ENCODE measurements around the gene ARHGAP44. TPM values are rescaled to one million over a fixed set of nuclear protein-coding genes. Genes with fewer than 3 reads are reported as not detected.

Gene ARHGAP44
- total and polyA plus RNA-seq, 2 of the 8 experiments (the other 6 are each of a cell fraction or from before 2014, with no cell fraction given), result 6.2 to 22.2 TPM

DNA sequence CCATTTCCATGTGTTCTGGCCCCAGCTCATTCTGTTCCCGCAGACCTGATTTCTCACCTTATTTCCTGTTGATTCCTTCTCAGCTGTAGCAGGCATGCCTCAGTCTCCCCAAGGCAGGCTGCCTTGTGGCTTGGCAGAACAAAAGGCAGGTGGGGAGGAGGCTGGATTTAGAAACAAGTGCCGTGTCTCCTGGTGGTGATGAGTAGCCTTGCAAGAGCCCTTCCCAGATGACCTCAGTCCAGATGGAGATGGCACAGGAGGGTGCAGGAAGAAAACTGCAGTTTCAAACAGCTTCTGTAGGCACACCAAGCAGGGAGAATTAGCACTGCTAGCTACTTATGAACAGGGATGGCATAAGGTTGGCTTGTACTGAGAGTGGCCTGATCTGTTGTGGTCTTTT lies 64.6 kb downstream of the ARHGAP44 start:
- no peak overlapping the region for H3K9ac ChIP-seq (replicated peaks in 1 of 4; ENCODE audit: extremely low read depth in 1 of 4, low read depth in 3 of 4, low read length in 3 of 4)
- ChIA-PET POLR2A (ENCODE audit: partially characterized antibody) (no interaction called here), CTCF (ENCODE audit: partially characterized antibody) (interaction anchor here (0.5 to 1.7 kb wide), 4 partner anchors 10 to 403 kb away, joined by 3 to 6 read pairs (median 4); no protein-coding TSS in a partner anchor)
- no peak overlapping the region for H2BK20ac ChIP-seq (ENCODE audit: low read length)
- no peak overlapping the region for H3K14ac ChIP-seq (ENCODE audit: insufficient read length)
- no peaks in the 10 kb centered on the region for H3K27me3 ChIP-seq (replicated peaks in 1 of 4; ENCODE audit: control insufficient read depth in 3 of 4, extremely low read depth in 1 of 4, insufficient read depth in 3 of 4, low read length in 3 of 4)
- H2BK15ac ChIP-seq (ENCODE audit: low read length), result no peak overlapping the region
- no peaks in the 10 kb centered on the region for H3K4me1 ChIP-seq (replicated peaks in 1 of 4; ENCODE audit: control insufficient read depth in 3 of 4, insufficient read depth in 4 of 4, low read length in 3 of 4)
- H3K9me3 ChIP-seq (ENCODE audit: insufficient read depth in 2 of 2, low read depth in 1 of 2, low read length in 1 of 2), result no peaks in the 10 kb centered on the region
- no peak overlapping the region for H3K4me3 ChIP-seq (ENCODE audit: extremely low read depth in 1 of 4, insufficient read depth in 2 of 4, low read depth in 3 of 4, low read length in 4 of 4)
- H3K18ac ChIP-seq (ENCODE audit: extremely low read depth, low read length), result no peak overlapping the region
- 95% methylated on average over 2 of the region's 2 CpGs; no CpG with 5 or more reads in 1 of the 2 experiments for WGBS, 2 experiments (ENCODE audit: extremely low coverage in 1 of 2, insufficient coverage in 1 of 2, insufficient read length in 1 of 2, insufficient replicate concordance in 2 of 2, low coverage in 1 of 2, low lambda C conversion rate in 2 of 2, missing lambda C conversion rate in 1 of 2)
- H2AK5ac ChIP-seq (ENCODE audit: low read depth, low read length), result no peak overlapping the region
- no peak overlapping the region for H4K5ac ChIP-seq (ENCODE audit: insufficient read length, low read depth, low read length)
- 0 out of 4 replicates have a peak, but pooled peaks of 1 of the 2 experiments have one; percentile 13 for TF ChIP-seq RAD21 (IDR thresholded peaks at IDR 0.05 in 1 of 2, conservative IDR thresholded peaks at IDR 0.05 in 1 of 2; ENCODE audit: low read depth in 2 of 2, low read length in 2 of 2)
- TF ChIP-seq, protein P1, sequence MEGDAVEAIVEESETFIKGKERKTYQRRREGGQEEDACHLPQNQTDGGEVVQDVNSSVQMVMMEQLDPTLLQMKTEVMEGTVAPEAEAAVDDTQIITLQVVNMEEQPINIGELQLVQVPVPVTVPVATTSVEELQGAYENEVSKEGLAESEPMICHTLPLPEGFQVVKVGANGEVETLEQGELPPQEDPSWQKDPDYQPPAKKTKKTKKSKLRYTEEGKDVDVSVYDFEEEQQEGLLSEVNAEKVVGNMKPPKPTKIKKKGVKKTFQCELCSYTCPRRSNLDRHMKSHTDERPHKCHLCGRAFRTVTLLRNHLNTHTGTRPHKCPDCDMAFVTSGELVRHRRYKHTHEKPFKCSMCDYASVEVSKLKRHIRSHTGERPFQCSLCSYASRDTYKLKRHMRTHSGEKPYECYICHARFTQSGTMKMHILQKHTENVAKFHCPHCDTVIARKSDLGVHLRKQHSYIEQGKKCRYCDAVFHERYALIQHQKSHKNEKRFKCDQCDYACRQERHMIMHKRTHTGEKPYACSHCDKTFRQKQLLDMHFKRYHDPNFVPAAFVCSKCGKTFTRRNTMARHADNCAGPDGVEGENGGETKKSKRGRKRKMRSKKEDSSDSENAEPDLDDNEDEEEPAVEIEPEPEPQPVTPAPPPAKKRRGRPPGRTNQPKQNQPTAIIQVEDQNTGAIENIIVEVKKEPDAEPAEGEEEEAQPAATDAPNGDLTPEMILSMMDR (IDR thresholded peaks at IDR 0.05; ENCODE audit: control extremely low read depth in 1 of 3, insufficient read depth in 1 of 3, low read depth in 1 of 3, low read length in 3 of 3), result peak in 2 of 3 experiments; percentile 38 to 55; a peak in 2 of 4 replicates
- no peak for TF ChIP-seq KDM4A (IDR thresholded peaks at IDR 0.05; ENCODE audit: low read depth, low read length, severe bottlenecking)
- no peak overlapping the region for H4K91ac ChIP-seq (replicated peaks; ENCODE audit: insufficient read length, low read length)
- H3K27ac ChIP-seq (ENCODE audit: low read depth, low read length), result no peak overlapping the region
- DNase-seq (ENCODE audit: low read depth in 1 of 2, low spot score in 2 of 2), result no peak
- no peak overlapping the region for H2AFZ ChIP-seq (ENCODE audit: low read length)
- H2BK12ac ChIP-seq (ENCODE audit: low read depth, low read length), result no peak overlapping the region
- H3K79me1 ChIP-seq (ENCODE audit: low read depth, low read length), result peaks cover 8% of the 10 kb centered on the region
- H3K23ac ChIP-seq (ENCODE audit: insufficient read length), result no peak overlapping the region
- no peaks in the 10 kb centered on the region for H3K23me2 ChIP-seq (ENCODE audit: low read depth, low read length)
- H3K79me2 ChIP-seq (ENCODE audit: control insufficient read depth in 1 of 2, insufficient read depth in 2 of 2, low read length in 2 of 2), result peaks cover 0 to 5% of the 10 kb centered on the region in 2 experiments; a peak in 2 of 4 replicates
- FAIRE-seq, result no peak
- no peaks in the 10 kb centered on the region for H4K20me1 ChIP-seq (replicated peaks in 1 of 2; ENCODE audit: control insufficient read depth in 1 of 2, insufficient read depth in 2 of 2, low read length in 2 of 2)
- H3K36me3 ChIP-seq (ENCODE audit: control insufficient read depth in 2 of 4, insufficient read depth in 4 of 4, low read length in 3 of 4), result no peaks in the 10 kb centered on the region
- H2BK120ac ChIP-seq (replicated peaks; ENCODE audit: low read depth, low read length), result no peak overlapping the region
- no peak overlapping the region for H3K4ac ChIP-seq (replicated peaks; ENCODE audit: insufficient read length, low read depth, low read length)
- no peak overlapping the region for H2BK5ac ChIP-seq (ENCODE audit: low read depth, low read length)
- H3K4me2 ChIP-seq (ENCODE audit: insufficient read depth in 1 of 2, low read depth in 2 of 2, low read length in 2 of 2), result no peak overlapping the region
- H4K8ac ChIP-seq (ENCODE audit: extremely low read depth, insufficient read depth, low read length), result no peak overlapping the region
- H3K56ac ChIP-seq (replicated peaks; ENCODE audit: insufficient read length, low read depth, low read length), result no peak overlapping the region

Measured in H1 (cell line).